Measurements from ENCODE around the gene IRAK2.
"Not testable (repeated sequence)": the region's sequence is repeated elsewhere in the genome, so short reads cannot be mapped to it uniquely, and the experiment has no call there.

DNA sequence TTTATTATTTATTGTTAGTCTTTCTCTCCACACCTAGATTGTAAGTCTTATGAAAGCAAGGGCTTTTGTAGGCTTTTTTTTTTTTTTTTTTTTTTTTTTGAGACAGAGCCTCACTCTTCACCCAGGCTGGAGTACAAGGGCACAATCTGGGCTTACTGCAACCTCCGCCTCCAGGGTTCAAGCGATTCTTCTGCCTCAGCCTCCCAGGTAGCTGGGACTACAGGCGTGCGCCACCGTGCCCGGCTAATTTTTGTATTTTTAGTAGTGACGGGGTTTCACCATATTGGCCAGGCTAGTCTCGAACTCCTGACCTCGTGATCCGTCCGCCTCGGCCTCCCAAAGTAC is 546 bp upstream of the IRAK2 start:
- TF ChIP-seq, protein P1, sequence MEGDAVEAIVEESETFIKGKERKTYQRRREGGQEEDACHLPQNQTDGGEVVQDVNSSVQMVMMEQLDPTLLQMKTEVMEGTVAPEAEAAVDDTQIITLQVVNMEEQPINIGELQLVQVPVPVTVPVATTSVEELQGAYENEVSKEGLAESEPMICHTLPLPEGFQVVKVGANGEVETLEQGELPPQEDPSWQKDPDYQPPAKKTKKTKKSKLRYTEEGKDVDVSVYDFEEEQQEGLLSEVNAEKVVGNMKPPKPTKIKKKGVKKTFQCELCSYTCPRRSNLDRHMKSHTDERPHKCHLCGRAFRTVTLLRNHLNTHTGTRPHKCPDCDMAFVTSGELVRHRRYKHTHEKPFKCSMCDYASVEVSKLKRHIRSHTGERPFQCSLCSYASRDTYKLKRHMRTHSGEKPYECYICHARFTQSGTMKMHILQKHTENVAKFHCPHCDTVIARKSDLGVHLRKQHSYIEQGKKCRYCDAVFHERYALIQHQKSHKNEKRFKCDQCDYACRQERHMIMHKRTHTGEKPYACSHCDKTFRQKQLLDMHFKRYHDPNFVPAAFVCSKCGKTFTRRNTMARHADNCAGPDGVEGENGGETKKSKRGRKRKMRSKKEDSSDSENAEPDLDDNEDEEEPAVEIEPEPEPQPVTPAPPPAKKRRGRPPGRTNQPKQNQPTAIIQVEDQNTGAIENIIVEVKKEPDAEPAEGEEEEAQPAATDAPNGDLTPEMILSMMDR (conservative IDR thresholded peaks at IDR 0.05): not testable (repeated sequence)
- not testable (repeated sequence) for TF ChIP-seq ZFX (IDR thresholded peaks at IDR 0.05)
